ENCODE data around the gene GANAB. TPM values are rescaled to one million over a fixed set of nuclear protein-coding genes. Genes with fewer than 3 reads are reported as not detected.
A peak's percentile ranks its signal among the peaks of the same experiment; 100 is the strongest.

The GANAB gene
- total RNA-seq, 1 experiment from 2014 or later: 364 TPM

GRCh38 chr11:62579252-62579651 is 67.2 kb downstream of the GANAB start:
- POLR2A ChIA-PET: interaction anchor here (0.7 to 4.6 kb wide), 3 partner anchors 12 to 1696 kb away, joined by 4 to 22 read pairs (median 4); partner anchors contain the start of gene TUT1
- no peak for DNase-seq (ENCODE audit: unreplicated experiment)
- Mint-ChIP-seq H3K27me3 (ENCODE audit: insufficient read depth, unreplicated experiment) (no peaks in the 10 kb centered on the region), H3K36me3 (ENCODE audit: insufficient read depth, unreplicated experiment) (peaks cover 69% of the 10 kb centered on the region), H3K9me3 (ENCODE audit: unreplicated experiment) (no peaks in the 10 kb centered on the region), H3K4me3 (ENCODE audit: unreplicated experiment) (no peak overlapping the region), H3K27ac (ENCODE audit: low read depth, unreplicated experiment) (no peak overlapping the region), H3K4me1 (ENCODE audit: insufficient read depth, unreplicated experiment) (peaks cover 13% of the 10 kb centered on the region)
- CTCF ChIA-PET: no interaction called here
- BruUV-seq (replicated peaks): no TSS peak
- no peak for TF ChIP-seq CTCF (IDR thresholded peaks at IDR 0.05; ENCODE audit: unreplicated experiment)
- intact Hi-C loops (cut with micrococcal nuclease): no loop called here

- Mint-ChIP-seq H3K36me3 (ENCODE audit: insufficient read depth, unreplicated experiment) (peaks cover 68% of the 10 kb centered on the region), H3K9me3 (ENCODE audit: unreplicated experiment) (no peaks in the 10 kb centered on the region), H3K4me3 (ENCODE audit: unreplicated experiment) (no peak overlapping the region), H3K27ac (ENCODE audit: low read depth, unreplicated experiment) (no peak overlapping the region), H3K4me1 (ENCODE audit: insufficient read depth, unreplicated experiment) (peaks cover 13% of the 10 kb centered on the region), H3K27me3 (ENCODE audit: insufficient read depth, unreplicated experiment) (no peaks in the 10 kb centered on the region)
- intact Hi-C loops (cut with micrococcal nuclease): no loop called here
- ChIA-PET POLR2A (interaction anchor here (0.7 to 4.6 kb wide), 3 partner anchors 13 to 1697 kb away, joined by 4 to 22 read pairs (median 4); partner anchors contain the start of gene TUT1), CTCF (interaction anchor here (0.7 to 0.9 kb wide), 2 partner anchors 18 to 303 kb away, joined by 3 to 4 read pairs; no protein-coding TSS in a partner anchor)
- no peak for TF ChIP-seq CTCF (IDR thresholded peaks at IDR 0.05; ENCODE audit: unreplicated experiment)
- DNase-seq (ENCODE audit: unreplicated experiment): no peak
- BruUV-seq (replicated peaks): no TSS peak
Observed at GRCh38 chr11:62578541-62578940, 67.9 kb downstream of the GANAB start.

GRCh38 chr11:62577046-62577714 is 69.2 kb downstream of the GANAB start:
- ChIA-PET POLR2A (interaction anchor here (4.6 kb wide), 1 partner anchor 14 kb away, joined by 22 read pairs; the partner anchor contains the start of gene TUT1), CTCF (interaction anchor here (0.6 kb wide), 2 partner anchors 24 to 328 kb away, joined by 3 read pairs; no protein-coding TSS in a partner anchor)
- Mint-ChIP-seq H3K9me3 (ENCODE audit: unreplicated experiment) (no peaks in the 10 kb centered on the region), H3K36me3 (ENCODE audit: insufficient read depth, unreplicated experiment) (peaks cover 68% of the 10 kb centered on the region), H3K27ac (ENCODE audit: low read depth, unreplicated experiment) (no peak overlapping the region), H3K4me1 (ENCODE audit: insufficient read depth, unreplicated experiment) (peaks cover 15% of the 10 kb centered on the region), H3K27me3 (ENCODE audit: insufficient read depth, unreplicated experiment) (no peaks in the 10 kb centered on the region), H3K4me3 (ENCODE audit: unreplicated experiment) (no peak overlapping the region)
- no peak for DNase-seq (ENCODE audit: unreplicated experiment)
- no peak for TF ChIP-seq CTCF (IDR thresholded peaks at IDR 0.05; ENCODE audit: unreplicated experiment)
- intact Hi-C loops (cut with micrococcal nuclease): no loop called here
- no TSS peak for BruUV-seq (replicated peaks)

GRCh38 chr11:62575837-62576236 is 70.6 kb downstream of the GANAB start:
- no peak for TF ChIP-seq CTCF (IDR thresholded peaks at IDR 0.05; ENCODE audit: unreplicated experiment)
- Mint-ChIP-seq H3K36me3 (ENCODE audit: insufficient read depth, unreplicated experiment) (peaks cover 72% of the 10 kb centered on the region), H3K27ac (ENCODE audit: low read depth, unreplicated experiment) (no peak overlapping the region), H3K27me3 (ENCODE audit: insufficient read depth, unreplicated experiment) (no peaks in the 10 kb centered on the region), H3K9me3 (ENCODE audit: unreplicated experiment) (no peaks in the 10 kb centered on the region), H3K4me3 (ENCODE audit: unreplicated experiment) (peak overlapping the region; percentile 100), H3K4me1 (ENCODE audit: insufficient read depth, unreplicated experiment) (peaks cover 29% of the 10 kb centered on the region)
- no TSS peak for BruUV-seq (replicated peaks)
- POLR2A ChIA-PET: interaction anchor here (1.1 to 5.4 kb wide), 6 partner anchors 9 to 265 kb away, joined by 3 to 85 read pairs (median 19); partner anchors contain the start of genes AHNAK, B3GAT3 and MTA2
- CTCF ChIA-PET: no interaction called here
- no peak for DNase-seq (ENCODE audit: unreplicated experiment)
- intact Hi-C loops (cut with micrococcal nuclease): no loop called here
